Astrocyte of the cerebellum (primary cell): ENCODE data around the gene C1orf56.

Experiments
- DNase-seq: peaks from one replicate; pipeline ENCODE4 v3.0.0-alpha.2; 2011; ENCODE audit warnings: low read depth
- H3K4me3 ChIP-seq: 2 replicates; pipeline ENCODE4 v1.5.1; 2011; ENCODE audit warnings: mild to moderate bottlenecking, low read depth, low read length, moderate library complexity
- in situ Hi-C: cut with HindIII; loops from 2 replicates; pipeline ENCODE4 v1.10.0; 2017; ENCODE audit warnings: low sequenced_read_pairs
- TF ChIP-seq, protein P1 (sequence below): IDR thresholded peaks from 2 replicates; pipeline ENCODE4 v1.5.1; 2012; ENCODE audit warnings: low read length, low read depth, moderate library complexity, mild to moderate bottlenecking; ENCODE audit errors: missing control alignments

Gene C1orf56

GRCh38 chr1:151039521-151039920 lies 8.0 kb upstream of the C1orf56 start:
- no peak overlapping the region for H3K4me3 ChIP-seq
- TF ChIP-seq, protein P1, sequence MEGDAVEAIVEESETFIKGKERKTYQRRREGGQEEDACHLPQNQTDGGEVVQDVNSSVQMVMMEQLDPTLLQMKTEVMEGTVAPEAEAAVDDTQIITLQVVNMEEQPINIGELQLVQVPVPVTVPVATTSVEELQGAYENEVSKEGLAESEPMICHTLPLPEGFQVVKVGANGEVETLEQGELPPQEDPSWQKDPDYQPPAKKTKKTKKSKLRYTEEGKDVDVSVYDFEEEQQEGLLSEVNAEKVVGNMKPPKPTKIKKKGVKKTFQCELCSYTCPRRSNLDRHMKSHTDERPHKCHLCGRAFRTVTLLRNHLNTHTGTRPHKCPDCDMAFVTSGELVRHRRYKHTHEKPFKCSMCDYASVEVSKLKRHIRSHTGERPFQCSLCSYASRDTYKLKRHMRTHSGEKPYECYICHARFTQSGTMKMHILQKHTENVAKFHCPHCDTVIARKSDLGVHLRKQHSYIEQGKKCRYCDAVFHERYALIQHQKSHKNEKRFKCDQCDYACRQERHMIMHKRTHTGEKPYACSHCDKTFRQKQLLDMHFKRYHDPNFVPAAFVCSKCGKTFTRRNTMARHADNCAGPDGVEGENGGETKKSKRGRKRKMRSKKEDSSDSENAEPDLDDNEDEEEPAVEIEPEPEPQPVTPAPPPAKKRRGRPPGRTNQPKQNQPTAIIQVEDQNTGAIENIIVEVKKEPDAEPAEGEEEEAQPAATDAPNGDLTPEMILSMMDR, result no peak
- in situ Hi-C loops, result no loop called here
- no peak for DNase-seq

DNA sequence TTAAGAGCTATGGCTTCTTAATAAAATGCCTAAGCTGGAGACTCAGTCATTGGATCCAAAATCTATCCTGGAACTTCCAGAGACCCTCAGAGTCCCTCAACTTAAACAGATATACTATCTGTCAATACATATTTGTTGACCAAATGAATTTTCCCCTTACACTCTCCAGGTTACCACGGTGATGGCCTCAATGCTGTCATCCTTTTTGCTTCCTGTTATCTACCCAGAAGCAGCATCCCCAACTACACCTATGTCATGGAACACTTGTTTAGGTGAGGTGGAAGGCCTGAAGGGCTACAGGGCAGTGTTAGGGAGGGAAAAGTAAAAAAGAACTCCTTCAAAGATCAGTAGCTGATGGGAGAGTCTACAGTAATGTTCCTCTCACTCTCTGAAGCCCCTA lies 4.4 kb upstream of the C1orf56 start:
- TF ChIP-seq, protein P1, result no peak
- no peak for DNase-seq
- in situ Hi-C loops, result no loop called here

GRCh38 chr1:151047925-151048644 lies 534 bp downstream of the C1orf56 start:
- H3K4me3 ChIP-seq, result peak overlapping the region; percentile 74
- TF ChIP-seq, protein P1, result peak; percentile 57
- DNase-seq, result no peak
- in situ Hi-C loops, result no loop called here

More for the DNA sequence above, 4.4 kb upstream of the C1orf56 start:
- H3K4me3 ChIP-seq, result no peak overlapping the region

- TF ChIP-seq, protein P1, result no peak
- no peak for DNase-seq
- in situ Hi-C loops, result no loop called here
- peak overlapping the region; percentile 74 for H3K4me3 ChIP-seq
Measured at GRCh38 chr1:151048645-151049032, 1.1 kb downstream of the C1orf56 start.

GRCh38 chr1:151049458-151049857 lies 1.9 kb downstream of the C1orf56 start:
- DNase-seq, result no peak
- H3K4me3 ChIP-seq, result no peak overlapping the region
- TF ChIP-seq, protein P1, result no peak
- in situ Hi-C loops, result no loop called here

GRCh38 chr1:151050051-151050688 lies 2.6 kb downstream of the C1orf56 start:
- no peak overlapping the region for H3K4me3 ChIP-seq
- in situ Hi-C loops, result no loop called here
- TF ChIP-seq, protein P1, result no peak

More at GRCh38 chr1:151050051-151050688, 2.6 kb downstream of the C1orf56 start:
- no peak for DNase-seq
